Spleen (tissue), 11 donors: ENCODE measurements around the gene SRGAP2B. TPM values are rescaled to one million over a fixed set of nuclear protein-coding genes. Genes with fewer than 3 reads are reported as not detected.
"Not testable (repeated sequence)": the region's sequence is repeated elsewhere in the genome, so short reads cannot be mapped to it uniquely, and the experiment has no call there.

Source experiments
- DNase-seq: peaks from one replicate; pipeline ENCODE4 v3.0.0-alpha.2; 2020
- H3K27ac ChIP-seq, 8 donors: fragments of 200-600 bp; sonication (generic) in 7 of 8; 1 replicate in 4 of 8; 2 replicates in 4 of 8; pipeline versions ENCODE4 v1.5.0 to v1.8.0; 2016 to 2021; ENCODE audit warnings: inconsistent platforms in 4 of 8, mild to moderate bottlenecking in 4 of 8, moderate library complexity in 1 of 8
- H3K27me3 ChIP-seq, 7 donors: fragments of 200-600 bp; sonication (generic) in 6 of 7; replicated peaks in 1 of 7; 1 replicate in 4 of 7; 2 replicates in 3 of 7; pipeline versions ENCODE4 v1.5.0 to v1.8.0; 2016 to 2021; ENCODE audit warnings: inconsistent platforms in 3 of 7, mild to moderate bottlenecking in 1 of 7
- H3K36me3 ChIP-seq, 6 donors: fragments of 200-600 bp; sonication (generic) in 5 of 6; 1 replicate in 4 of 6; 2 replicates in 2 of 6; pipeline versions ENCODE4 v1.5.0 to v1.8.0; 2016 to 2021; ENCODE audit warnings: inconsistent platforms in 2 of 6
- H3K4me1 ChIP-seq, 6 donors: fragments of 200-600 bp; sonication (generic) in 5 of 6; 1 replicate in 3 of 6; 2 replicates in 3 of 6; pipeline versions ENCODE4 v1.5.0 to v1.8.0; 2016 to 2021; ENCODE audit warnings: inconsistent platforms in 3 of 6
- H3K4me3 ChIP-seq, 8 donors: fragments of 200-600 bp; sonication (generic) in 7 of 8; 1 replicate in 4 of 8; 2 replicates in 4 of 8; pipeline versions ENCODE4 v1.5.0 to v1.8.0; 2016 to 2021; ENCODE audit warnings: inconsistent platforms in 4 of 8, mild to moderate bottlenecking in 4 of 8, moderate library complexity in 2 of 8
- H3K9me3 ChIP-seq, 8 donors: fragments of 200-600 bp; sonication (generic) in 7 of 8; 1 replicate in 4 of 8; 2 replicates in 4 of 8; pipeline versions ENCODE4 v1.5.0 to v1.8.0; 2016 to 2021; ENCODE audit warnings: inconsistent platforms in 4 of 8
- WGBS, 5 donors: extraction: QIAGEN DNeasy Blood & Tissue Kit in 3 of 5; methylation state at CpG; one replicate each; pipeline versions ENCODE4 v1.1.5 to v1.1.7; 2013 to 2018; 5-methylcytosine and 5-hydroxymethylcytosine counted together
- intact Hi-C: fragments of 100-400 bp; cut with DNase I; formaldehyde crosslinking; loops from one replicate; pipeline ENCODE4 v1.15.0; 2023; ENCODE audit warnings: low total_unique reads
- polyA plus RNA-seq, 3 donors: library from polyadenylated mRNA; stranded (reverse); fragments of 200-250 nt; gene quantifications; one replicate each; pipeline ENCODE4 v1.2.1, GENCODE V29; 2013
- small RNA-seq, 4 donors: library from RNA; depleted of rRNA; stranded (forward); fragments of <200 nt; gene quantifications; one replicate each; pipeline ENCODE3, GENCODE V24; 2016
- total RNA-seq, 7 donors: library from RNA; depleted of rRNA in 3 of 7; stranded (reverse); fragments of >200 nt in 3 of 7; fragmentation: NEBNext Ultra II Directional in 4 of 7; extraction: Animal tissue kit (Norgen Biotek cat#: 25700) in 4 of 7; gene quantifications; one replicate each; pipeline versions ENCODE4 v1.1.0 to v1.2.1, GENCODE V29; 2016 to 2021
- donor health status: healthy with polysubstance abuse.
- donor health status: DM: no; HTN: no; CAD: no; lungs with moderate emphysema.
- donor health status: DM: no; HTN: no; CAD: no.
- donor health status: Bipolar disorder and iron deficiency.
- donor health status: healthy.
- donor health status: DM: no; HTN: no; CAD: no.
- donor health status: DM: yes; HTN: yes; CAD: no.

SRGAP2B gene
- total and polyA plus RNA-seq, 10 donors = 3.4 to 77.7 (median 43.1) TPM

DNA sequence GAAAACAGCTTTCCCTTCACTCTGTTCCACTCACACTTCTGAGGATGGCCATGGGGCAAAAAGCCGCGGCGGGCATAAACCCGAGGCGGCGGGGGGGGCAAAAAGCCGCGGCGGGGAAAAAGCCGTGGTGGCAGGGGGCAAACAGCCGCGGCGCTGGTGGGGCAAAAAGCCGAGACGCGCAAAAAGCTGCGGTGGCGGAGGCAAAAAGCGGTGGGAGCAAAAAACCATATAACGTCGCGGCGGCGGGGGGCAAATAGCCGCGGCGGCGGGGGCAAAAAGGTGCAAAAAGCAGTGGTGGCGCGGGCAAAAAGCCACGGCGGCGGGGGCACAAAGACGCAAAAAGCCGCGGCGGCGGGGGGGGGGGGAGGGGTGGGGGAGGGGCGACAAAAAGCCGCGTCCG, 212.8 kb downstream of the SRGAP2B start:
- H3K9me3 ChIP-seq, H3K36me3 ChIP-seq, intact Hi-C loops, H3K27ac ChIP-seq, H3K4me1 ChIP-seq: not testable (repeated sequence)
- H3K4me3 ChIP-seq = peak overlapping the region in 2 of 8 donors; percentile 25 to 68
- peaks cover 0 to 10% (median 0%) of the 10 kb centered on the region in 7 donors for H3K27me3 ChIP-seq
- 0 to 4% (median 0%) methylated on average over 2 to 19 of the region's 42 CpGs; no CpG with 5 or more reads in 1 of the 5 donors for WGBS, 5 donors
- peak; percentile 64 for DNase-seq

DNA sequence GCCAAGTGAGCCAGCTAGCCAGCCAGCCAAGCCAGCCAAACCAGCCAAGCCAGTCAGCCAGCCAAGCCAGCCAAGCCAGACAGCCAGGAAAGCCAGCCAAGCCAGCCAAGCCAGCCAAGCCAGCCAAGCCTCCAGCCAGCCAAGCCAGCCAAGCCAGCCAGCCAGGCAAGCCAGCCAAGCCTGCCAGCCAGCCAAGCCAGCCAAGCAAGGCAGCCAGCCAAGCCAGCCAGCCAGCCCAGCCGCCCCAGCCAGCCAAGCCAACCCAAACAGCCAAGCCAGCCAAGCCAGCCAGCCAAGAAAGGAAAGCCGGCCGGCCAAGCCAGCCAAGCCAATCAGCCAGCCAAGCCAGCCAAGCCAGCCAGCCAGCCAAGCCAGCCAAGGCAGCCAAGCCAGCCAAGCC, 236.5 kb downstream of the SRGAP2B start:
- peak; percentile 38 for DNase-seq
- H3K9me3 ChIP-seq, H3K4me3 ChIP-seq, H3K27ac ChIP-seq, intact Hi-C loops, H3K36me3 ChIP-seq, H3K27me3 ChIP-seq, H3K4me1 ChIP-seq: not testable (repeated sequence)
- 82 to 100% (median 84%) methylated on average over 2 to 3 of the region's 3 CpGs; no CpG with 5 or more reads in 2 of the 5 donors for WGBS, 5 donors

Small RNA genes within 50 kb of the gene (small RNA-seq; reads per million reads assigned to genes)
- gene AC242498.1 = 0 reads per million in 4 donors

Other genes with a start within 250 kb of the SRGAP2B start
- gene FAM72D, start 646 bp upstream of the SRGAP2B start, total RNA-seq = 1 to 10 TPM in 3 of 7 donors, under 1 TPM in 3, not detected in 1; 0.49 to 1.9 (median 1.2) TPM
- 1 to 10 TPM in 2 of 3 donors, under 1 TPM in 1; 0.74 to 2.5 (median 1.8) TPM for gene FAM72D, start 646 bp upstream of the SRGAP2B start, polyA plus RNA-seq
- not detected for gene PPIAL4D, start 146.8 kb upstream of the SRGAP2B start, total RNA-seq
- not detected for gene PPIAL4D, start 146.8 kb upstream of the SRGAP2B start, polyA plus RNA-seq